Neural crest cell (in vitro differentiated cells): Measurements from ENCODE around the gene FUBP3. TPM values are rescaled to one million over a fixed set of nuclear protein-coding genes. Genes with fewer than 3 reads are reported as not detected.

Experiments used
- DNase-seq: peaks from one replicate; pipeline ENCODE4 v3.0.0; 2021; ENCODE audit warnings: low read depth, mixed read lengths, low spot score
- H3K27ac Mint-ChIP-seq: one replicate; pipeline ENCODE4 v1.8.0; 2021; ENCODE audit warnings: mild to moderate bottlenecking, mixed read lengths; ENCODE audit not compliant: unreplicated experiment
- H3K27me3 Mint-ChIP-seq: 2 replicates; pipeline ENCODE4 v1.8.0; 2021; ENCODE audit warnings: low read depth, mild to moderate bottlenecking, mixed read lengths
- H3K36me3 Mint-ChIP-seq: 2 replicates; pipeline ENCODE4 v1.8.0; 2021; ENCODE audit warnings: low read depth, mild to moderate bottlenecking, mixed read lengths
- H3K4me1 Mint-ChIP-seq: 2 replicates; pipeline ENCODE4 v1.8.0; 2021; ENCODE audit warnings: mixed read lengths
- H3K4me3 Mint-ChIP-seq: one replicate; pipeline ENCODE4 v1.8.0; 2021; ENCODE audit warnings: mild to moderate bottlenecking, mixed read lengths
- H3K9me3 Mint-ChIP-seq: 2 replicates; pipeline ENCODE4 v1.8.0; 2021; ENCODE audit warnings: mixed read lengths
- CTCF ChIP-seq: fragments of 200-600 bp; sonication (generic); conservative IDR thresholded peaks from 2 replicates; pipeline ENCODE4 v1.5.0; 2021; ENCODE audit warnings: antibody characterized with exemption, mild to moderate bottlenecking
- total RNA-seq: library from RNA; stranded (reverse); gene quantifications from 2 replicates; pipeline ENCODE4 v1.2.1, GENCODE V29; 2021

The FUBP3 gene
- total RNA-seq, 1 donor from 2014 or later = 67.7 TPM

- Mint-ChIP-seq H3K4me1 (no peaks in the 10 kb centered on the region), H3K9me3 (peaks cover 3% of the 10 kb centered on the region), H3K27ac (no peak overlapping the region), H3K36me3 (no peaks in the 10 kb centered on the region), H3K4me3 (no peak overlapping the region), H3K27me3 (peaks cover under 1% of the 10 kb centered on the region)
- no peak for TF ChIP-seq CTCF
- DNase-seq = no peak
These were observed 9.2 kb upstream of the FUBP3 start for GRCh38 chr9:130570208-130570607.

- TF ChIP-seq CTCF = no peak
- H3K4me3 Mint-ChIP-seq = peak overlapping the region; percentile 6
- no peak overlapping the region for H3K27ac Mint-ChIP-seq
- DNase-seq = no peak
- peaks cover 3% of the 10 kb centered on the region for H3K9me3 Mint-ChIP-seq
- peaks cover 13% of the 10 kb centered on the region for H3K27me3 Mint-ChIP-seq
- peaks cover 14% of the 10 kb centered on the region for H3K4me1 Mint-ChIP-seq
- H3K36me3 Mint-ChIP-seq = no peaks in the 10 kb centered on the region
These were observed 3.9 kb upstream of the FUBP3 start for GRCh38 chr9:130575514-130575913.

- DNase-seq = no peak
- H3K9me3 Mint-ChIP-seq = peaks cover 3% of the 10 kb centered on the region
- H3K4me1 Mint-ChIP-seq = peaks cover 20% of the 10 kb centered on the region
- no peak for TF ChIP-seq CTCF
- no peak overlapping the region for H3K27ac Mint-ChIP-seq
- H3K27me3 Mint-ChIP-seq = peaks cover 13% of the 10 kb centered on the region
- no peaks in the 10 kb centered on the region for H3K36me3 Mint-ChIP-seq
- H3K4me3 Mint-ChIP-seq = no peak overlapping the region
These were observed 3.2 kb upstream of the FUBP3 start for GRCh38 chr9:130576176-130576575.

GRCh38 chr9:130579738-130580463, 524 bp downstream of the FUBP3 start:
- Mint-ChIP-seq H3K27me3 (peaks cover 13% of the 10 kb centered on the region), H3K4me3 (peak overlapping the region; percentile 88), H3K9me3 (no peaks in the 10 kb centered on the region), H3K4me1 (peaks cover 34% of the 10 kb centered on the region), H3K27ac (peak overlapping the region; percentile 69), H3K36me3 (no peaks in the 10 kb centered on the region)
- no peak for TF ChIP-seq CTCF
- DNase-seq = peak; percentile 3

GRCh38 chr9:130581766-130582165, 2.4 kb downstream of the FUBP3 start:
- H3K27me3 Mint-ChIP-seq = peaks cover 6% of the 10 kb centered on the region
- H3K9me3 Mint-ChIP-seq = no peaks in the 10 kb centered on the region
- no peak overlapping the region for H3K27ac Mint-ChIP-seq
- H3K36me3 Mint-ChIP-seq = no peaks in the 10 kb centered on the region
- H3K4me3 Mint-ChIP-seq = peak overlapping the region; percentile 88
- no peak for TF ChIP-seq CTCF
- DNase-seq = no peak
- H3K4me1 Mint-ChIP-seq = peaks cover 34% of the 10 kb centered on the region
